K562 (cell line): Measurements from ENCODE around the gene CYSRT1. TPM values are rescaled to one million over a fixed set of nuclear protein-coding genes. Genes with fewer than 3 reads are reported as not detected.

ENCODE experiments used
- ATAC-seq: fragments of 200-7000 bp; cut with Tn5 transposase; 3 replicates; pipeline ENCODE4 v1.9.1; 2020; ENCODE audit warnings: moderate library complexity
- BruUV-seq: library from RNA; stranded (reverse); fragments of 400-500 nt; replicated peaks from 2 replicates; lab custom pipeline; 2021; lab: Mats Ljungman, UMichigan
- CTCF ChIA-PET: fragments of 300-600 bp; formaldehyde crosslinking; extraction: SDS; loops from one replicate; lab custom pipeline; 2021; ENCODE audit warnings: low intra/inter-chr PET ratio; lab: Yijun Ruan, JAX
- POLR2A ChIA-PET: fragments of 300-600, 350-650 bp; sonication (Branson Sonifier 250); formaldehyde crosslinking; extraction: SDS; loops from one replicate; lab custom pipeline; 2021; ENCODE audit warnings: antibody characterized with exemption, inconsistent platforms; lab: Yijun Ruan, JAX
- DNase-seq, 4 experiments: peaks; one replicate each; pipeline versions ENCODE4 v3.0.0 to v3.0.0-alpha.2; 2011 to 2018; ENCODE audit warnings: low spot score in 3 of 4, mixed read lengths in 3 of 4; ENCODE audit errors: extremely low read depth in 1 of 4
- FAIRE-seq: peaks from 2 replicates; lab custom pipeline; 2011; peaks lifted over from hg19 to GRCh38; lab: Jason Lieb, UNC
- H2AFZ ChIP-seq: 2 replicates; pipeline ENCODE4 v1.6.0; 2011; ENCODE audit warnings: low read depth, low read length, control low read depth, inconsistent platforms
- H3K27ac ChIP-seq: fragments of 200-600 bp; 3 replicates; pipeline ENCODE4 v1.8.0; 2011; ENCODE audit warnings: low read depth, mild to moderate bottlenecking, control low read depth, inconsistent platforms, low read length, moderate library complexity, mixed read lengths; ENCODE audit errors: extremely low read depth
- H3K27me3 ChIP-seq, 2 experiments: fragments of 300-600 bp in 1 of 2; 2 replicates in 1 of 2; 3 replicates in 1 of 2; pipeline versions ENCODE4 v1.6.0 to v1.8.0; 2011; ENCODE audit warnings: inconsistent platforms in 2 of 2, low read length in 2 of 2, mild to moderate bottlenecking in 1 of 2, mixed read lengths in 1 of 2, moderate library complexity in 1 of 2; ENCODE audit not compliant: control insufficient read depth in 2 of 2, insufficient read depth in 2 of 2
- H3K36me3 ChIP-seq: fragments of 300-600 bp; 3 replicates; pipeline ENCODE4 v1.8.0; 2011; ENCODE audit warnings: mild to moderate bottlenecking, low read length, inconsistent platforms; ENCODE audit not compliant: control insufficient read depth, insufficient read depth
- H3K4me1 ChIP-seq, 2 experiments: fragments of 200-600 bp in 1 of 2; replicated peaks in 1 of 2; 2 replicates in 1 of 2; 3 replicates in 1 of 2; pipeline versions ENCODE4 v1.5.1 to v1.8.0; 2011; ENCODE audit warnings: inconsistent platforms in 2 of 2, low read length in 2 of 2, mild to moderate bottlenecking in 1 of 2, mixed read lengths in 1 of 2, moderate library complexity in 1 of 2; ENCODE audit not compliant: control insufficient read depth in 2 of 2, insufficient read depth in 2 of 2
- H3K4me2 ChIP-seq: 2 replicates; pipeline ENCODE4 v1.6.1; 2011; ENCODE audit warnings: low read length, control low read depth, inconsistent platforms, mixed read lengths; ENCODE audit not compliant: insufficient read depth
- H3K4me3 ChIP-seq: fragments of 200-600 bp; sonication (generic), shearing (Covaris generic); 2 replicates; pipeline ENCODE4 v1.5.1; 2016; ENCODE audit warnings: control low read depth, inconsistent platforms
- H3K79me2 ChIP-seq: fragments of 200-600 bp; 3 replicates; pipeline ENCODE4 v1.8.0; 2011; ENCODE audit warnings: low read length, inconsistent platforms; ENCODE audit not compliant: control insufficient read depth, insufficient read depth
- H3K9ac ChIP-seq, 2 experiments: 2 replicates each; pipeline versions ENCODE4 v1.6.0 to v1.6.1; 2011; ENCODE audit warnings: low read depth in 2 of 2, low read length in 2 of 2, control low read depth in 1 of 2, inconsistent platforms in 1 of 2, mild to moderate bottlenecking in 1 of 2, mixed read lengths in 1 of 2; ENCODE audit not compliant: insufficient read depth in 1 of 2
- H3K9me1 ChIP-seq: one replicate; pipeline ENCODE4 v1.6.0; 2011; ENCODE audit warnings: inconsistent platforms, mild to moderate bottlenecking, low read length, moderate library complexity; ENCODE audit not compliant: control insufficient read depth, insufficient read depth
- H3K9me3 ChIP-seq: replicated peaks from 2 replicates; pipeline ENCODE4 v1.5.1; 2011; ENCODE audit warnings: low read depth, low read length, inconsistent platforms; ENCODE audit not compliant: control insufficient read depth, insufficient read depth
- H4K20me1 ChIP-seq: replicated peaks from 2 replicates; pipeline ENCODE4 v1.6.1; 2011; ENCODE audit warnings: low read length, inconsistent platforms, mixed read lengths; ENCODE audit not compliant: control insufficient read depth, insufficient read depth
- CTCF ChIP-seq, 3 experiments: IDR thresholded peaks in 2 of 3; conservative IDR thresholded peaks in 1 of 3; 2 replicates each; pipeline ENCODE4 v1.5.1; 2011 to 2012; ENCODE audit warnings: low read length in 3 of 3, mild to moderate bottlenecking in 3 of 3, control low read depth in 2 of 3, improper control_type of control experiment in 1 of 3, inconsistent platforms in 1 of 3, low read depth in 1 of 3, mixed read lengths in 1 of 3, moderate library complexity in 1 of 3; ENCODE audit not compliant: insufficient read depth in 2 of 3
- RREB1 ChIP-seq: fragments of 250-450 bp; sonication (Bioruptor Pico); IDR thresholded peaks from 2 replicates; pipeline ENCODE4 v1.4.0; 2020
- SRF ChIP-seq, 2 experiments: fragments of 250-450, 450-650 bp in 1 of 2; sonication (Bioruptor Pico) in 1 of 2; sonication (generic) in 1 of 2; formaldehyde crosslinking; IDR thresholded peaks; 2 replicates each; pipeline versions ENCODE4 v1.5.0 to v1.5.1; 2020 to 2022; ENCODE audit warnings: mild to moderate bottlenecking in 1 of 2, missing genetic modification reagents in 1 of 2
- ZNF707 ChIP-seq: fragments of 250-450 bp; sonication (Bioruptor Pico); conservative IDR thresholded peaks from 2 replicates; pipeline ENCODE4 v1.8.0; 2022; ENCODE audit warnings: inconsistent platforms, mild to moderate bottlenecking, moderate library complexity
- WGBS: fragments of 100-300 bp; shearing (Covaris generic); methylation state at CpG from one replicate; pipeline ENCODE4 v1.1.6; 2016; ENCODE audit warnings: low coverage, mixed read lengths; ENCODE audit not compliant: insufficient coverage; ENCODE audit errors: missing lambda C conversion rate; 5-methylcytosine and 5-hydroxymethylcytosine counted together
- in situ Hi-C: fragments of 300-500 bp; cut with MboI; formaldehyde crosslinking; loops from 4 replicates; pipeline ENCODE4 v1.15.0; 2018; ENCODE audit warnings: inconsistent platforms, mixed read lengths
- intact Hi-C: fragments of 100-400 bp; cut with micrococcal nuclease; formaldehyde crosslinking; loops from 2 replicates; pipeline ENCODE4 v1.14.2; 2022
- polyA plus RNA-seq, 8 experiments: library from polyadenylated mRNA; depleted of rRNA in 4 of 8; stranded (reverse) in 5 of 8; unstranded in 3 of 8; fragments of >200 nt; fragmentation: Nextera tagmentation in 2 of 8; fragmentation: Illumina TruSeq in 1 of 8; extraction: Ambion mirVana in 2 of 8; extraction: Trizol in 1 of 8; gene quantifications; 2 replicates each; pipeline versions ENCODE4 v1.2.1 to v1.2.3, GENCODE V29; 2011 to 2014; ENCODE audit warnings: inconsistent platforms in 1 of 8, missing spikeins in 1 of 8
- total RNA-seq, 7 experiments: library from RNA; depleted of rRNA in 6 of 7; stranded (reverse); fragments of >200 nt in 6 of 7; fragmentation: Illumina TruSeq in 2 of 7; extraction: Trizol in 2 of 7; gene quantifications; 2 replicates each; pipeline versions ENCODE4 v1.2.1 to v1.2.3, GENCODE V29; 2011 to 2021; ENCODE audit warnings: low replicate concordance in 1 of 7

CYSRT1 gene
- total and polyA plus RNA-seq, 9 of the 15 experiments (the other 6 are each of a cell fraction or from before 2014, with no cell fraction given): 0.04 to 1.4 (median 0.42) TPM; not detected in 3

GRCh38 chr9:137190315-137190856 is 34.6 kb upstream of the CYSRT1 start:
- ChIA-PET POLR2A (interaction anchor here (0.6 to 6.7 kb wide), 6 partner anchors 8 to 342 kb away, joined by 3 to 56 read pairs (median 4); partner anchors contain the start of genes NDOR1, TMEM203 and TPRN), CTCF (no interaction called here)
- no TSS peak for BruUV-seq
- Histone ChIP-seq H2AFZ (no peak overlapping the region), H3K36me3 (peaks cover 53% of the 10 kb centered on the region; the same call in 2 of the 3 replicates), H3K4me2 (peak overlapping the region; percentile 98; the same call in 1 of the 2 replicates), H3K27me3 (no peaks in the 10 kb centered on the region), H3K9ac (peak overlapping the region in 1 of 2 experiments; percentile 96; a peak in 2 of 4 replicates), H3K4me3 (0 out of 2 replicates have a peak overlapping the region, but pooled peaks have one; percentile 98), H3K9me3 (no peaks in the 10 kb centered on the region), H4K20me1 (peaks cover 8% of the 10 kb centered on the region), H3K27ac (no peak overlapping the region), H3K9me1 (no peaks in the 10 kb centered on the region), H3K79me2 (peaks cover 44% of the 10 kb centered on the region), H3K4me1 (peaks cover 20 to 97% of the 10 kb centered on the region in 2 experiments)
- in situ Hi-C loops: no loop called here
- WGBS: 59% methylated on average over 3 of the region's 9 CpGs
- FAIRE-seq (no peak), DNase-seq (no peak), ATAC-seq (no peak)
- TF ChIP-seq RREB1 (CRISPR knock-in tag) (no peak), ZNF707 (CRISPR knock-in tag) (no peak), SRF (CRISPR knock-in tag; IDR thresholded peaks at IDR 0.05) (no peak), CTCF (IDR thresholded peaks at IDR 0.05 in 2 of 3, conservative IDR thresholded peaks at IDR 0.05 in 1 of 3; ENCODE audit: insufficient read depth in 2 of 3, low read depth in 1 of 3, low read length in 3 of 3) (peak in 2 of 3 experiments; percentile 11 to 19; a peak in 3 of 6 replicates)
- intact Hi-C loops: no loop called here
